HepG2 (cell line): Measurements from ENCODE around the gene GSS. TPM values are rescaled to one million over a fixed set of nuclear protein-coding genes. Genes with fewer than 3 reads are reported as not detected.

Source experiments
- HIVEP1 ChIP-seq: sonication (generic); formaldehyde crosslinking; IDR thresholded peaks from 2 replicates; pipeline ENCODE4 v1.4.0; 2020; ENCODE audit warnings: mild to moderate bottlenecking, missing genetic modification reagents
- KMT2B ChIP-seq: IDR thresholded peaks from 2 replicates; pipeline ENCODE4 v1.6.1; 2016; ENCODE audit warnings: missing genetic modification reagents, missing compliant biosample characterization
- PRMT3 ChIP-seq: sonication (generic); formaldehyde crosslinking; IDR thresholded peaks from 2 replicates; pipeline ENCODE4 v1.8.1; 2022; ENCODE audit warnings: low read depth, mild to moderate bottlenecking, moderate library complexity, missing genetic modification reagents, borderline replicate concordance
- PRPF4 ChIP-seq: fragments of 200-400 bp; formaldehyde crosslinking; IDR thresholded peaks from 2 replicates; pipeline ENCODE4 v1.6.1; 2016; ENCODE audit warnings: low read length, low read depth; ENCODE audit not compliant: poor library complexity, severe bottlenecking
- THAP9 ChIP-seq: sonication (generic); formaldehyde crosslinking; IDR thresholded peaks from 2 replicates; pipeline ENCODE4; 2020; ENCODE audit warnings: missing genetic modification reagents, mild to moderate bottlenecking, borderline replicate concordance
- ZNF552 ChIP-seq: sonication (generic); formaldehyde crosslinking; IDR thresholded peaks from 2 replicates; pipeline ENCODE4 v1.9.0; 2022; ENCODE audit warnings: missing genetic modification reagents, mild to moderate bottlenecking, borderline replicate concordance
- ZSCAN21 ChIP-seq: sonication (generic); formaldehyde crosslinking; IDR thresholded peaks from 2 replicates; pipeline ENCODE4 v1.8.0; 2022; ENCODE audit warnings: mild to moderate bottlenecking, missing genetic modification reagents, moderate library complexity, borderline replicate concordance
- polyA plus RNA-seq, 8 experiments: library from polyadenylated mRNA; depleted of rRNA in 3 of 8; stranded (reverse) in 7 of 8; unstranded in 1 of 8; fragments of >200 nt; fragmentation: Illumina TruSeq in 4 of 8; extraction: Trizol in 4 of 8; gene quantifications; 2 replicates each; pipeline versions ENCODE4 v1.2.1 to v1.2.3, GENCODE V29; 2011 to 2016; ENCODE audit warnings: low read depth in 4 of 8, missing spikeins in 1 of 8, mixed read lengths in 1 of 8; ENCODE audit not compliant: insufficient read depth in 1 of 8
- total RNA-seq, 5 experiments: library from RNA; depleted of rRNA; stranded (reverse); fragments of >200 nt; fragmentation: Illumina TruSeq; extraction: Trizol; gene quantifications; 2 replicates each; pipeline ENCODE4 v1.2.3, GENCODE V29; 2016; ENCODE audit warnings: low read depth in 1 of 5
- TF ChIP-seq, protein P1 (sequence below): sonication (generic); formaldehyde crosslinking; IDR thresholded peaks from 2 replicates; pipeline ENCODE4 v1.4.0; 2020; ENCODE audit warnings: missing genetic modification reagents
- TF ChIP-seq, protein P2 (sequence below): sonication (generic); formaldehyde crosslinking; IDR thresholded peaks from 2 replicates; pipeline ENCODE4 v1.8.0; 2022; ENCODE audit warnings: mild to moderate bottlenecking, missing genetic modification reagents
- TF ChIP-seq, protein P3 (sequence below): IDR thresholded peaks from 2 replicates; pipeline ENCODE4 v1.4.0; 2020; ENCODE audit warnings: mild to moderate bottlenecking, missing genetic modification reagents
- TF ChIP-seq, protein P4 (sequence below): IDR thresholded peaks from 2 replicates; pipeline ENCODE4 v1.6.1; 2016
- TF ChIP-seq, protein P5 (sequence below): sonication (generic); formaldehyde crosslinking; IDR thresholded peaks from 2 replicates; pipeline ENCODE4 v1.8.1; 2023; ENCODE audit warnings: mild to moderate bottlenecking, inconsistent platforms, moderate library complexity, missing genetic modification reagents, borderline replicate concordance
- TF ChIP-seq, protein P6 (sequence below): IDR thresholded peaks from 2 replicates; pipeline ENCODE4 v1.6.1; 2012; ENCODE audit warnings: inconsistent platforms

GSS gene
- total and polyA plus RNA-seq, 2 of the 13 experiments (the other 11 are each of a cell fraction or from before 2014, with no cell fraction given), result 80.1 to 102 TPM

GRCh38 chr20:34994509-34995131, 39.0 kb upstream of the GSS start (continued):
- TF ChIP-seq THAP9, result peak; percentile 32; the same call in 1 of the 2 replicates
- TF ChIP-seq, protein P1, sequence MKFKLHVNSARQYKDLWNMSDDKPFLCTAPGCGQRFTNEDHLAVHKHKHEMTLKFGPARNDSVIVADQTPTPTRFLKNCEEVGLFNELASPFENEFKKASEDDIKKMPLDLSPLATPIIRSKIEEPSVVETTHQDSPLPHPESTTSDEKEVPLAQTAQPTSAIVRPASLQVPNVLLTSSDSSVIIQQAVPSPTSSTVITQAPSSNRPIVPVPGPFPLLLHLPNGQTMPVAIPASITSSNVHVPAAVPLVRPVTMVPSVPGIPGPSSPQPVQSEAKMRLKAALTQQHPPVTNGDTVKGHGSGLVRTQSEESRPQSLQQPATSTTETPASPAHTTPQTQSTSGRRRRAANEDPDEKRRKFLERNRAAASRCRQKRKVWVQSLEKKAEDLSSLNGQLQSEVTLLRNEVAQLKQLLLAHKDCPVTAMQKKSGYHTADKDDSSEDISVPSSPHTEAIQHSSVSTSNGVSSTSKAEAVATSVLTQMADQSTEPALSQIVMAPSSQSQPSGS (CRISPR knock-in tag), result no peak
- TF ChIP-seq, protein P2, sequence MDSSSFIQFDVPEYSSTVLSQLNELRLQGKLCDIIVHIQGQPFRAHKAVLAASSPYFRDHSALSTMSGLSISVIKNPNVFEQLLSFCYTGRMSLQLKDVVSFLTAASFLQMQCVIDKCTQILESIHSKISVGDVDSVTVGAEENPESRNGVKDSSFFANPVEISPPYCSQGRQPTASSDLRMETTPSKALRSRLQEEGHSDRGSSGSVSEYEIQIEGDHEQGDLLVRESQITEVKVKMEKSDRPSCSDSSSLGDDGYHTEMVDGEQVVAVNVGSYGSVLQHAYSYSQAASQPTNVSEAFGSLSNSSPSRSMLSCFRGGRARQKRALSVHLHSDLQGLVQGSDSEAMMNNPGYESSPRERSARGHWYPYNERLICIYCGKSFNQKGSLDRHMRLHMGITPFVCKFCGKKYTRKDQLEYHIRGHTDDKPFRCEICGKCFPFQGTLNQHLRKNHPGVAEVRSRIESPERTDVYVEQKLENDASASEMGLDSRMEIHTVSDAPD, result peak; percentile 87
- TF ChIP-seq, protein P3, sequence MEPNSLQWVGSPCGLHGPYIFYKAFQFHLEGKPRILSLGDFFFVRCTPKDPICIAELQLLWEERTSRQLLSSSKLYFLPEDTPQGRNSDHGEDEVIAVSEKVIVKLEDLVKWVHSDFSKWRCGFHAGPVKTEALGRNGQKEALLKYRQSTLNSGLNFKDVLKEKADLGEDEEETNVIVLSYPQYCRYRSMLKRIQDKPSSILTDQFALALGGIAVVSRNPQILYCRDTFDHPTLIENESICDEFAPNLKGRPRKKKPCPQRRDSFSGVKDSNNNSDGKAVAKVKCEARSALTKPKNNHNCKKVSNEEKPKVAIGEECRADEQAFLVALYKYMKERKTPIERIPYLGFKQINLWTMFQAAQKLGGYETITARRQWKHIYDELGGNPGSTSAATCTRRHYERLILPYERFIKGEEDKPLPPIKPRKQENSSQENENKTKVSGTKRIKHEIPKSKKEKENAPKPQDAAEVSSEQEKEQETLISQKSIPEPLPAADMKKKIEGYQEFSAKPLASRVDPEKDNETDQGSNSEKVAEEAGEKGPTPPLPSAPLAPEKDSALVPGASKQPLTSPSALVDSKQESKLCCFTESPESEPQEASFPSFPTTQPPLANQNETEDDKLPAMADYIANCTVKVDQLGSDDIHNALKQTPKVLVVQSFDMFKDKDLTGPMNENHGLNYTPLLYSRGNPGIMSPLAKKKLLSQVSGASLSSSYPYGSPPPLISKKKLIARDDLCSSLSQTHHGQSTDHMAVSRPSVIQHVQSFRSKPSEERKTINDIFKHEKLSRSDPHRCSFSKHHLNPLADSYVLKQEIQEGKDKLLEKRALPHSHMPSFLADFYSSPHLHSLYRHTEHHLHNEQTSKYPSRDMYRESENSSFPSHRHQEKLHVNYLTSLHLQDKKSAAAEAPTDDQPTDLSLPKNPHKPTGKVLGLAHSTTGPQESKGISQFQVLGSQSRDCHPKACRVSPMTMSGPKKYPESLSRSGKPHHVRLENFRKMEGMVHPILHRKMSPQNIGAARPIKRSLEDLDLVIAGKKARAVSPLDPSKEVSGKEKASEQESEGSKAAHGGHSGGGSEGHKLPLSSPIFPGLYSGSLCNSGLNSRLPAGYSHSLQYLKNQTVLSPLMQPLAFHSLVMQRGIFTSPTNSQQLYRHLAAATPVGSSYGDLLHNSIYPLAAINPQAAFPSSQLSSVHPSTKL (CRISPR knock-in tag), result peak; percentile 58
- TF ChIP-seq PRMT3 (CRISPR knock-in tag), result no peak
- TF ChIP-seq ZSCAN21, result no peak; the same call in 1 of the 2 replicates
- no peak for TF ChIP-seq ZNF552
- TF ChIP-seq, protein P4, sequence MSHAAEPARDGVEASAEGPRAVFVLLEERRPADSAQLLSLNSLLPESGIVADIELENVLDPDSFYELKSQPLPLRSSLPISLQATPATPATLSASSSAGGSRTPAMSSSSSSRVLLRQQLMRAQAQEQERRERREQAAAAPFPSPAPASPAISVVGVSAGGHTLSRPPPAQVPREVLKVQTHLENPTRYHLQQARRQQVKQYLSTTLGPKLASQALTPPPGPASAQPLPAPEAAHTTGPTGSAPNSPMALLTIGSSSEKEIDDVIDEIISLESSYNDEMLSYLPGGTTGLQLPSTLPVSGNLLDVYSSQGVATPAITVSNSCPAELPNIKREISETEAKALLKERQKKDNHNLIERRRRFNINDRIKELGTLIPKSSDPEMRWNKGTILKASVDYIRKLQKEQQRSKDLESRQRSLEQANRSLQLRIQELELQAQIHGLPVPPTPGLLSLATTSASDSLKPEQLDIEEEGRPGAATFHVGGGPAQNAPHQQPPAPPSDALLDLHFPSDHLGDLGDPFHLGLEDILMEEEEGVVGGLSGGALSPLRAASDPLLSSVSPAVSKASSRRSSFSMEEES (CRISPR knock-in tag), result no peak
- TF ChIP-seq PRPF4, result no peak
- TF ChIP-seq HIVEP1, result 0 out of 2 replicates have a peak, but pooled peaks have one; percentile 47
- TF ChIP-seq, protein P5, sequence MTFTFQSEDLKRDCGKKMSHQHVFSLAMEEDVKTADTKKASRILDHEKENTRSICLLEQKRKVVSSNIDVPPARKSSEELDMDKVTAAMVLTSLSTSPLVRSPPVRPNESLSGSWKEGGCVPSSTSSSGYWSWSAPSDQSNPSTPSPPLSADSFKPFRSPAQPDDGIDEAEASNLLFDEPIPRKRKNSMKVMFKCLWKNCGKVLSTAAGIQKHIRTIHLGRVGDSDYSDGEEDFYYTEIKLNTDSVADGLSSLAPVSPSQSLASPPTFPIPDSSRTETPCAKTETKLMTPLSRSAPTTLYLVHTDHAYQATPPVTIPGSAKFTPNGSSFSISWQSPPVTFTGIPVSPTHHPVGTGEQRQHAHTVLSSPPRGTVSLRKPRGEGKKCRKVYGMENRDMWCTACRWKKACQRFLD, result no peak
- TF ChIP-seq, protein P6, sequence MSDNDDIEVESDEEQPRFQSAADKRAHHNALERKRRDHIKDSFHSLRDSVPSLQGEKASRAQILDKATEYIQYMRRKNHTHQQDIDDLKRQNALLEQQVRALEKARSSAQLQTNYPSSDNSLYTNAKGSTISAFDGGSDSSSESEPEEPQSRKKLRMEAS, result peak; percentile 95
- no peak for TF ChIP-seq KMT2B (CRISPR knock-in tag)
